GM12878 (cell line): Measurements from ENCODE around the gene VPS8.
"Not testable (repeated sequence)": the region's sequence is repeated elsewhere in the genome, so short reads cannot be mapped to it uniquely, and the experiment has no call there.

Experiments used
- BHLHE40 ChIP-seq, 2 experiments: fragments of 450-650 bp in 1 of 2; IDR thresholded peaks; 2 replicates each; pipeline ENCODE4 v1.6.1; 2011 to 2017; ENCODE audit warnings: low read depth in 2 of 2, borderline replicate concordance in 1 of 2, improper control_type of control experiment in 1 of 2, low read length in 1 of 2, mild to moderate bottlenecking in 1 of 2
- EP300 ChIP-seq, 2 experiments: fragments of 150-350 bp in 1 of 2; IDR thresholded peaks; 2 replicates each; pipeline ENCODE4 v1.6.1; 2011 to 2012; ENCODE audit warnings: low read depth in 2 of 2, low read length in 2 of 2, borderline replicate concordance in 1 of 2, improper control_type of control experiment in 1 of 2, inconsistent platforms in 1 of 2; ENCODE audit not compliant: control insufficient read depth in 1 of 2
- KAT2A ChIP-seq: conservative IDR thresholded peaks from 2 replicates; pipeline ENCODE4 v1.6.1; 2011; ENCODE audit warnings: low read depth, low read length; ENCODE audit not compliant: control insufficient read depth
- POLR2AphosphoS5 ChIP-seq: IDR thresholded peaks from 2 replicates; pipeline ENCODE4 v1.6.1; 2011; ENCODE audit warnings: mild to moderate bottlenecking, low read length, inconsistent platforms
- RAD21 ChIP-seq: IDR thresholded peaks from 2 replicates; pipeline ENCODE4 v1.6.1; 2011; ENCODE audit warnings: mild to moderate bottlenecking, low read depth, low read length, moderate library complexity; ENCODE audit not compliant: insufficient read depth
- SIX5 ChIP-seq: IDR thresholded peaks from 2 replicates; pipeline ENCODE4 v1.6.1; 2011; ENCODE audit warnings: mild to moderate bottlenecking, low read depth, low read length, moderate library complexity; ENCODE audit not compliant: severe bottlenecking
- SMAD1 ChIP-seq: fragments of 450-650 bp; IDR thresholded peaks from 2 replicates; pipeline ENCODE4 v1.6.1; 2018; ENCODE audit warnings: mild to moderate bottlenecking, low read depth; ENCODE audit not compliant: partially characterized antibody
- STAT3 ChIP-seq: IDR thresholded peaks from 2 replicates; pipeline ENCODE4 v1.6.1; 2011; ENCODE audit warnings: low read depth, low read length, improper control_type of control experiment
- TCF12 ChIP-seq: IDR thresholded peaks from 2 replicates; pipeline ENCODE4 v1.6.1; 2011; ENCODE audit warnings: low read depth, mild to moderate bottlenecking, low read length
- YY1 ChIP-seq: IDR thresholded peaks from 2 replicates; pipeline ENCODE4 v1.6.1; 2011; ENCODE audit warnings: low read depth, mild to moderate bottlenecking, low read length
- ZBED1 ChIP-seq: IDR thresholded peaks from 2 replicates; pipeline ENCODE4 v1.6.1; 2016; ENCODE audit warnings: borderline replicate concordance
- ZBTB4 ChIP-seq: fragments of 450-650 bp; formaldehyde crosslinking; IDR thresholded peaks from 2 replicates; pipeline ENCODE4 v1.4.0; 2022; ENCODE audit warnings: mild to moderate bottlenecking, moderate library complexity
- TF ChIP-seq, protein P1 (sequence below): IDR thresholded peaks from 2 replicates; pipeline ENCODE4 v1.6.1; 2011; ENCODE audit warnings: low read depth, low read length, improper control_type of control experiment, borderline replicate concordance
- TF ChIP-seq, protein P2 (sequence below): fragments of 450-650 bp; conservative IDR thresholded peaks from 2 replicates; pipeline ENCODE4 v1.6.1; 2017; ENCODE audit warnings: mild to moderate bottlenecking, moderate library complexity

GRCh38 chr3:184950816-184951215 lies 138.8 kb downstream of the VPS8 start:
- TF ChIP-seq SIX5; YY1; POLR2AphosphoS5; ZBED1; BHLHE40 (IDR thresholded peaks at IDR 0.05; ENCODE audit: borderline replicate concordance in 1 of 2, low read depth in 2 of 2, low read length in 1 of 2); EP300 (IDR thresholded peaks at IDR 0.05; ENCODE audit: borderline replicate concordance in 1 of 2, control insufficient read depth in 1 of 2, low read depth in 2 of 2, low read length in 2 of 2); STAT3; ZBTB4 (CRISPR knock-in tag); TCF12; RAD21; SMAD1; KAT2A: not testable (repeated sequence)
- TF ChIP-seq, protein P1, sequence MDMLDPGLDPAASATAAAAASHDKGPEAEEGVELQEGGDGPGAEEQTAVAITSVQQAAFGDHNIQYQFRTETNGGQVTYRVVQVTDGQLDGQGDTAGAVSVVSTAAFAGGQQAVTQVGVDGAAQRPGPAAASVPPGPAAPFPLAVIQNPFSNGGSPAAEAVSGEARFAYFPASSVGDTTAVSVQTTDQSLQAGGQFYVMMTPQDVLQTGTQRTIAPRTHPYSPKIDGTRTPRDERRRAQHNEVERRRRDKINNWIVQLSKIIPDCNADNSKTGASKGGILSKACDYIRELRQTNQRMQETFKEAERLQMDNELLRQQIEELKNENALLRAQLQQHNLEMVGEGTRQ, result not testable (repeated sequence)
- TF ChIP-seq, protein P2, sequence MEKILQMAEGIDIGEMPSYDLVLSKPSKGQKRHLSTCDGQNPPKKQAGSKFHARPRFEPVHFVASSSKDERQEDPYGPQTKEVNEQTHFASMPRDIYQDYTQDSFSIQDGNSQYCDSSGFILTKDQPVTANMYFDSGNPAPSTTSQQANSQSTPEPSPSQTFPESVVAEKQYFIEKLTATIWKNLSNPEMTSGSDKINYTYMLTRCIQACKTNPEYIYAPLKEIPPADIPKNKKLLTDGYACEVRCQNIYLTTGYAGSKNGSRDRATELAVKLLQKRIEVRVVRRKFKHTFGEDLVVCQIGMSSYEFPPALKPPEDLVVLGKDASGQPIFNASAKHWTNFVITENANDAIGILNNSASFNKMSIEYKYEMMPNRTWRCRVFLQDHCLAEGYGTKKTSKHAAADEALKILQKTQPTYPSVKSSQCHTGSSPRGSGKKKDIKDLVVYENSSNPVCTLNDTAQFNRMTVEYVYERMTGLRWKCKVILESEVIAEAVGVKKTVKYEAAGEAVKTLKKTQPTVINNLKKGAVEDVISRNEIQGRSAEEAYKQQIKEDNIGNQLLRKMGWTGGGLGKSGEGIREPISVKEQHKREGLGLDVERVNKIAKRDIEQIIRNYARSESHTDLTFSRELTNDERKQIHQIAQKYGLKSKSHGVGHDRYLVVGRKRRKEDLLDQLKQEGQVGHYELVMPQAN, result not testable (repeated sequence)
